NCI-H226 (cell line): Measurements from ENCODE around the gene PTPN4.
"Not testable (repeated sequence)": the region's sequence is repeated elsewhere in the genome, so short reads cannot be mapped to it uniquely, and the experiment has no call there.

Source experiments
- DNase-seq: peaks from one replicate; pipeline ENCODE4 v3.0.0-alpha.2; 2015

Gene PTPN4

DNA sequence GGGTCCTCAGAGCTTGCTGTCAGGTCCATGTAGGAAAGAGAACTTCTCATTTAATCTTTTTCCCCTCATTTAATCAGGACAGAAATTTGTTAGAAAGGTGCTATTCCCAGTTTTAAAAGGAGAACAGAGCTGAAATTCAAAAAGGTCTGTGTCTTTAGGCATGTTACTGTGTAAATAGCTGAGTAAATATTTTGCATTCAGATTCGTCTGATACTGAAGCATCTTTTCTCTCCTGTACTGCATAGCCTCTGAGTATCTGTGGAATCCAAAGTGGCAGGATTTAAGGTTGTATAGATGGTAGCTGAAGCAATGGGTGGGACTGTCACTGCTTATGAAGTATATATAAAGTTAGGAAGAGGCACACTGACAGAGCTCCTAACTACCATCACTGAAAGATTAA, 9.0 kb downstream of the PTPN4 start:
- no peak for DNase-seq

- DNase-seq: no peak
Measured at GRCh38 chr2:119769645-119770044, 9.9 kb downstream of the PTPN4 start.

- no peak for DNase-seq
Measured at GRCh38 chr2:119771331-119771730, 11.6 kb downstream of the PTPN4 start.

DNA sequence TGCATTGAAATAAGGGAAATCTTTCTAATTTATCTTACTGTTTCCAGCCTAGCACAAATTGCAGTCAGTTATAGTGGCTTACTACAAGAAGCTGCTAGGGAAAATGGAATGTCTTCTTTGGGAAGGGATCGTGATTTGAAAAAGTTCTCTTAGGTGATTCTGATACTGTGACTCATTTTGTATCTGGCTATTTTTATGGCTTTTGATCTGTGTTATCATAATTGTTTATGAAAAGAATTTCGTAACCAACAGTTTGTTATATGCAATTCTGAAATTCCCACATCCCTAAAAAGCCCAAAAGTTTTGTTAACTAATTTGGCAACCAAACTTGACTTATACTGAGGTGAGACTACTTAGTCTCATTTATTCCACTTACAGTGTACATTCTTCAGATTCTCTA, 12.4 kb downstream of the PTPN4 start:
- peak; percentile 15 for DNase-seq

DNA sequence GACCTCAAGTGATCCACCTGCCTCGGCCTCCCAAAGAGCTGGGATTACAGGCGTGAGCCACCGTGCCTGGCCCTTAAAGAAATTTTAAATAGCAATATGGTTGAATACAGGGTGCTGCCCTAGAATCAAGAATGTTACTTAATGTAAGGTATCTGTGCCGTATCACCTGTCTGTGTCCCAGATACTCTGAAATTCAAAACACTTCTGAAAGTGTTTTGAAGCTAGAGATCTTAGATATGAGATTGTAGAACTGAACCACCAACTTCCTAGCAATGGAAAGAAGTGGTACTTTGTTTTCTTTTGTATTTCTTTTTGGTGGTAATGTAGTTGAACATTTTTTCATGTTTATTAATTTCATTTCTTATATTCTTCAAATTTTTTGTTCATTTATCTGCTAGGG, 13.0 kb downstream of the PTPN4 start:
- no peak for DNase-seq

DNA sequence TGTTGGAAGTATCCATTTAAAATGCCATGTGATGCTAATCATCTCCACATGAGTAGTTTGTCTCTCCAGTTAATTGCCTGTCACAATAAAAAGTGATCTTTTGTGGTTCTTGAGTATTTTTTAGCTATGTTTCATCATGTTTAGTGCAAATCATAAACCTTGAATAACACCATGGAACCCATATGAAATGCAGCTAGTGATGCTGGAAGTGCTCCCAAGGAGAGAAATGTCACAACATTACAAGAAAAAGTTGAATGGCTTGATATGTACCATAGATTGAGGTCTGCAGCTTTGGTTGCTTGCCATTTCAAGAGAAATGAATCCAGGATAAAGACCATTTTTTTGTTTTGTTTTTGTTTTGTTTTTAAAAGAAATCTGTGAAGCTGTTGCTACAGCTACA, 14.3 kb downstream of the PTPN4 start:
- DNase-seq: no peak

- DNase-seq: no peak
Measured at GRCh38 chr2:119775102-119775501, 15.4 kb downstream of the PTPN4 start.

DNA sequence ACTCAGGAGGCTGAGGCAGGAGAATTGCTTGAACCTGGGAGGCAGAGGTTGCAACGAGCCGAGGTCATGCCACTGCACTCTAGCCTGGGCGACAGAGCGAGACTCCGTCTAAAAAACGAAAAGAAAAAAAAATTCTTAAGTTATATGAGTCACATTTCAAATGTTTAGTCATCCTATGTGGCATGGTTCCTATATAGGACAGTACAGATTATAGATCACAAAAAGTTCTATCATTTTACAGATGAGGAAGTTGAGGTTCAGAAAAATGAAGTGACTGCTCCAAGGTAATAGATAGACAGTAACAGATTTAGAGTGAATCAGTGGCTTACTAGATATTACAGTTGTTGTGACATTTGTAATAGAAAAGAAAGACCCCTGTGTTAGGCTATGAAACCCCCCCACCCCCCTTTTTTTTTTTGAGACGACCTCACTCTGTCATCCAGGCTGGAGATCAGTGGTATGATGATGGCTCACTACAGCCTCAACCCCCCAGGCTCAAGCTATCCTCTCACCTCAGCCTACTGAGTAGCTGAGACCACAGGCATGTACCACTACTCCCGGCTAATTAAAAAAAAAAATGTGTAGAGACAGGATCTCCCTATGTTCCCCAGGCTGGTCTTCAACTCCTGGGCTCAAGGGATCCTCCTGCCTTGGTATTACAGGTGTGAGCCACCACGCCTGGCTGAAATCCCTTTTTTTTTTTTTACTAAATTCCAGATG, 22.7 kb downstream of the PTPN4 start:
- DNase-seq: peak; percentile 7

DNA sequence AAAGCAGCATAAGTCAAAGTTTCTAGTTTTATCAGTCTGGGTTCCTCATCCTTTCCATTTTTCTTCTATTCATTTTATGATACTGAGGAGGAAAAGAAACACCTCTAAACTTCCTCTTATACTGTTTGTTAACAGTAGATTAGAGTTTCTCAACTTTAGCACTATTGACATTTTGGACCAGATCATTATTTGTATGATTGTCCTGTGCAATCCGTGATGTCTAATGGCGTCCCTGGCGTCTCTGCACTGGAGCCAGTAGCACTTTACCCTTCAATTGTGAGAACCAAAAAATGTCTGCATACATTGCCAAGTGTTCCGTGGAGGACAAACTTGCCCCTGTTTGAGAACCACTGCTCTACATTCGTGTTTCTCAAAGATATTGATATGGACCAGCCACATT, 25.2 kb downstream of the PTPN4 start:
- no peak for DNase-seq

GRCh38 chr2:119786295-119786694, 26.6 kb downstream of the PTPN4 start:
- no peak for DNase-seq

GRCh38 chr2:119788752-119789151, 29.0 kb downstream of the PTPN4 start:
- no peak for DNase-seq

DNA sequence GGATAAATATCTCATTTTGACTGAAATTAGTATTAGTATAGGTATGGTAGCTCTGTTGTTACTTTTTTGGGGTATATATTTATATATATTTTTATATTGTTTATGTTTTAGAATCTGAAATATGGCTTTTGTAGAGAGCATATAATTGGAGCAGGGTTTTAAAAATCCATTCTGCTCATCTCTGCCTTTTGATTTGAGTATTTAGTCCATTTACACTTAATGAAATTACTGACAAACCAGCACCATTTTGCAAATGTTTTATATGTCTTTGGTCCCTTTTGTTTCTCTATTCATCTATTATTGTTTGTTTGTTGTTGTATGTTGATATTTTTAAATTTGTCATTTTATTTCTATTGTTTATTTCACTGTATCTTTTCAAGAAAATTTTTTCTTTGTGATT, 30.7 kb downstream of the PTPN4 start:
- no peak for DNase-seq

- DNase-seq: no peak
Measured at GRCh38 chr2:119792907-119793312, 33.2 kb downstream of the PTPN4 start.

DNA sequence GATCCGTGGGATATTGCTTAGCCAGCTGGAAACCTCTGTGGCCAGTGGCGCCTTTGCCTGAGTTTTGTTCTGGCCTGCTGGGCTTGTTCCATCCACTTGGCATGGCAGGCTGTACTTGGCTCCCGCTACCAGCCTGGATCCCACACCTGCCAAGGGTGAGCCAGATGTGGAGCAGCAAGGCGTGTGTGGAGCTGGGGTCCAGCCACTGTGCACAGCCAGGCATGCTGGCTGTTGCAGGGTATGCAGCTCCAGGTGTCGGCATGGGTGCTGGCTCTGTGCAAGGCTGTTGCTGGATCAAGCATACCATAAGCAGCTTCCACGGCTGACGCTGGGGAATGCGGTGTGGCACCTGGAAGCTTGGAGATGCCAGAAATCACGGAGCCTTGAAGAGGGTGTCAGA, 34.5 kb downstream of the PTPN4 start:
- no peak for DNase-seq

DNA sequence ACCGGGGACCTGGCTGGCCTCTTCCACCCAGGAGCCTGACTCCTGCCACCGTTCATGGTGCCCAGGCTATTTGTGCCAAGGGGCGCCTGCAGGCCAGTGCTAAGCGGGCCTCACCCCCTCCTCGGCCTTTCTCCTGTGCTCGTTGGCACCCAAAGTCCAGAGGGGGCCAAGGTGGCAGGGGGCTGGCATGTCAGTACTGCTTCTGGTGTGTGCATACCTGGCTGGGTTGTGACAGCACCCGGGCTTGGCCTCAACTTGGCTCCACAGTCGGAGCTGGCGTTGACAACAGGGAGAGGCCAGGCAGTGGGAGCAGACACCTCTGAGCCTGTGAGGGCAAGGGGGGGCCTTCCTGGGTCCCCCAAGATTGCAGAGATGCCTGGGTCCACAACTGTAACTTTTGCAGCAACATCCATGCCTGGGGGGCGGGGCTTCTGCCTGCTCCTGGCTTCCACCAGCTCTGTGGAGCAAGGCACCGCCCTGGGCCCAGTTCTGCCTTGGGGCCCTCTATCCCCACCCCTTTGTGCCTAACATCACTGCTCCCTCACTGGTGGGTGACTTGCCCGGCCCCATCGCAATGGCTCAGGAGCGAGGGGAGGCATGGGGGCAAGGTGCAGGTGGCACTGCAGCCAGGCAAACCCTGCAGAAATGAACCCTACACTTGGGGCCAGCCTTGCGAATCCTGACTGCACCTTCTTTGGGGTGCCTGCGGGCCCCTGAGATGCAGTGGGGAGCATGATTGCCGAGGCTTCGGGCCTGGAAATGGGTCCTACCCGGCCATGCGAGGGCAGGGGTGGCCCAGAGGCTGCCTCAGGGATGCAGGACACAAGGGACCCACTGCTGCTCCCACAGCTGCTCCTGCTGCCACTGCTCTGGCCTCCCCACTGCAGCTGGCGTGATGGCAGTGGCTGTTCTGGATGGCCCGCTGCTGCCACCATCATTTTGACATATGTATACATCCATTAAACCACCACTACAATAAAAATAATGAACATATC, 35.9 kb downstream of the PTPN4 start:
- DNase-seq: no peak

- DNase-seq: no peak
Measured at GRCh38 chr2:119800376-119800902, 40.7 kb downstream of the PTPN4 start.

- no peak for DNase-seq
Measured at GRCh38 chr2:119801040-119801439, 41.3 kb downstream of the PTPN4 start.

- DNase-seq: not testable (repeated sequence)
Measured at GRCh38 chr2:119801989-119802388, 42.3 kb downstream of the PTPN4 start.

- DNase-seq: no peak
Measured at GRCh38 chr2:119803101-119803500, 43.4 kb downstream of the PTPN4 start.

DNA sequence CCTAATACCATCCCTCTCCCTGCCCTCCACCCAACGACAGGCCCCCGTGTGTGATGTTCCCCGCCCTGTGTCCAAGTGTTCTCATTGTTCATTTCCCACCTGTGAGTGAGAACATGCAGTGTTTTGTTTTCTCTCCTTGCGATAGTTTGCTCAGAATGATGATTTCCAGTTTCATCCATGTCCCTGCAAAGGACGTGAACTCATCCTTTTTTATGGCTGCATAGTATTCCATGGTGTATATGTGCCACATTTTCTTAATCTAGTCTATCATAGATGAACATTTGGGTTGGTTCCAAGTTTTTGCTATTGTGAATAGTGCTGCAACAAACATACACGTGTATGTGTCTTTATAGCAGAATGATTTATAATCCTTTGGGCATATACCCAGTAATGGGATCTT, 44.7 kb downstream of the PTPN4 start:
- not testable (repeated sequence) for DNase-seq

GRCh38 chr2:119808516-119809147, 48.9 kb downstream of the PTPN4 start:
- DNase-seq: no peak

GRCh38 chr2:119809339-119810048, 49.8 kb downstream of the PTPN4 start:
- DNase-seq: no peak
